Testis (tissue), 2 donors: ENCODE measurements around the gene SHC1.

Experiments used
- POLR2A ChIP-seq: fragments of 450-650 bp; IDR thresholded peaks from one replicate; pipeline ENCODE4 v1.6.1; 2017; ENCODE audit warnings: antibody characterized with exemption, mild to moderate bottlenecking, moderate library complexity
- TF ChIP-seq, protein P1 (sequence below), 3 experiments: fragments of 450-650 bp in 2 of 3; fragments of 200-600 bp in 1 of 3; sonication (generic) in 1 of 3; IDR thresholded peaks; one replicate each; pipeline ENCODE4 v1.5.1; 2016 to 2019; ENCODE audit warnings: antibody characterized with exemption in 3 of 3, mild to moderate bottlenecking in 2 of 3, moderate library complexity in 1 of 3

GRCh38 chr1:154959426-154959780 is 11.1 kb downstream of the SHC1 start:
- no peak for TF ChIP-seq POLR2A
- TF ChIP-seq, protein P1, sequence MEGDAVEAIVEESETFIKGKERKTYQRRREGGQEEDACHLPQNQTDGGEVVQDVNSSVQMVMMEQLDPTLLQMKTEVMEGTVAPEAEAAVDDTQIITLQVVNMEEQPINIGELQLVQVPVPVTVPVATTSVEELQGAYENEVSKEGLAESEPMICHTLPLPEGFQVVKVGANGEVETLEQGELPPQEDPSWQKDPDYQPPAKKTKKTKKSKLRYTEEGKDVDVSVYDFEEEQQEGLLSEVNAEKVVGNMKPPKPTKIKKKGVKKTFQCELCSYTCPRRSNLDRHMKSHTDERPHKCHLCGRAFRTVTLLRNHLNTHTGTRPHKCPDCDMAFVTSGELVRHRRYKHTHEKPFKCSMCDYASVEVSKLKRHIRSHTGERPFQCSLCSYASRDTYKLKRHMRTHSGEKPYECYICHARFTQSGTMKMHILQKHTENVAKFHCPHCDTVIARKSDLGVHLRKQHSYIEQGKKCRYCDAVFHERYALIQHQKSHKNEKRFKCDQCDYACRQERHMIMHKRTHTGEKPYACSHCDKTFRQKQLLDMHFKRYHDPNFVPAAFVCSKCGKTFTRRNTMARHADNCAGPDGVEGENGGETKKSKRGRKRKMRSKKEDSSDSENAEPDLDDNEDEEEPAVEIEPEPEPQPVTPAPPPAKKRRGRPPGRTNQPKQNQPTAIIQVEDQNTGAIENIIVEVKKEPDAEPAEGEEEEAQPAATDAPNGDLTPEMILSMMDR (IDR thresholded peaks at IDR 0.05) = no peak
